Measurements from ENCODE around the gene KCNK10.

- TF ChIP-seq CTCF (IDR thresholded peaks at IDR 0.05; ENCODE audit: low read length) (no peak), EZH2 (IDR thresholded peaks at IDR 0.05; ENCODE audit: borderline replicate concordance, low read length) (no peak)
Observed at GRCh38 chr14:88255798-88256197, 67.3 kb downstream of the KCNK10 start.

Data from OCI-LY1 (cell line).